Activated T-helper 9 cell treated with anti-CD3 and anti-CD28 coated beads, Interleukin-2, amount 50 U/mL, for 16 hours (primary cell): ENCODE results near the gene USP35.
"Not testable (repeated sequence)": the region's sequence is repeated elsewhere in the genome, so short reads cannot be mapped to it uniquely, and the experiment has no call there.

Experiments used
- DNase-seq: peaks from one replicate; pipeline ENCODE4 v3.0.0-alpha.2; 2020; ENCODE audit warnings: low read depth

The USP35 gene

GRCh38 chr11:78233046-78233445, 44.3 kb downstream of the USP35 start:
- not testable (repeated sequence) for DNase-seq

GRCh38 chr11:78234006-78234405, 45.3 kb downstream of the USP35 start:
- no peak for DNase-seq

- DNase-seq: no peak
These were observed 48.8 kb downstream of the USP35 start for GRCh38 chr11:78237293-78238046.

GRCh38 chr11:78239781-78240180, 51.1 kb downstream of the USP35 start:
- DNase-seq: no peak

- DNase-seq: no peak
These were observed 52.8 kb downstream of the USP35 start for GRCh38 chr11:78241475-78241874.

- DNase-seq: no peak
These were observed 55.4 kb downstream of the USP35 start for GRCh38 chr11:78244080-78244479.

GRCh38 chr11:78244546-78245255, 56.0 kb downstream of the USP35 start:
- no peak for DNase-seq

GRCh38 chr11:78248191-78248590, 59.5 kb downstream of the USP35 start:
- no peak for DNase-seq

- DNase-seq: no peak
These were observed 60.2 kb downstream of the USP35 start for GRCh38 chr11:78248903-78249302.

GRCh38 chr11:78250099-78250498, 61.4 kb downstream of the USP35 start:
- no peak for DNase-seq

- no peak for DNase-seq
These were observed 62.5 kb downstream of the USP35 start for GRCh38 chr11:78251083-78251775.

GRCh38 chr11:78253797-78254196, 65.1 kb downstream of the USP35 start:
- no peak for DNase-seq

GRCh38 chr11:78254268-78254667, 65.5 kb downstream of the USP35 start:
- DNase-seq: no peak

GRCh38 chr11:78255919-78256318, 67.2 kb downstream of the USP35 start:
- no peak for DNase-seq

- no peak for DNase-seq
These were observed 68.2 kb downstream of the USP35 start for GRCh38 chr11:78256962-78257361.

- no peak for DNase-seq
These were observed 68.9 kb downstream of the USP35 start for GRCh38 chr11:78257654-78258053.

GRCh38 chr11:78259777-78260487, 71.2 kb downstream of the USP35 start:
- DNase-seq: no peak

- no peak for DNase-seq
These were observed 72.6 kb downstream of the USP35 start for GRCh38 chr11:78261367-78261766.

- DNase-seq: no peak
These were observed 73.1 kb downstream of the USP35 start for GRCh38 chr11:78261828-78262227.

- DNase-seq: no peak
These were observed 73.5 kb downstream of the USP35 start for GRCh38 chr11:78262238-78262637.

GRCh38 chr11:78262691-78263090, 74.0 kb downstream of the USP35 start:
- no peak for DNase-seq
